GM12878 (cell line): ENCODE measurements around the gene UNC13D.
"Not testable (repeated sequence)": the region's sequence is repeated elsewhere in the genome, so short reads cannot be mapped to it uniquely, and the experiment has no call there.

Experiments used
- BMI1 ChIP-seq: fragments of 450-650 bp; IDR thresholded peaks from 2 replicates; pipeline ENCODE4 v1.6.1; 2016; ENCODE audit warnings: mild to moderate bottlenecking, moderate library complexity, borderline replicate concordance
- CBFB ChIP-seq: IDR thresholded peaks from 2 replicates; pipeline ENCODE4 v1.6.1; 2016; ENCODE audit warnings: antibody characterized with exemption, low read depth
- NFIC ChIP-seq: IDR thresholded peaks from 2 replicates; pipeline ENCODE4 v1.6.1; 2012; ENCODE audit warnings: low read depth, mild to moderate bottlenecking, inconsistent platforms, low read length, moderate library complexity
- RELB ChIP-seq: fragments of 450-650 bp; IDR thresholded peaks from 2 replicates; pipeline ENCODE4 v1.6.1; 2017; ENCODE audit warnings: low read depth, mild to moderate bottlenecking, moderate library complexity

DNA sequence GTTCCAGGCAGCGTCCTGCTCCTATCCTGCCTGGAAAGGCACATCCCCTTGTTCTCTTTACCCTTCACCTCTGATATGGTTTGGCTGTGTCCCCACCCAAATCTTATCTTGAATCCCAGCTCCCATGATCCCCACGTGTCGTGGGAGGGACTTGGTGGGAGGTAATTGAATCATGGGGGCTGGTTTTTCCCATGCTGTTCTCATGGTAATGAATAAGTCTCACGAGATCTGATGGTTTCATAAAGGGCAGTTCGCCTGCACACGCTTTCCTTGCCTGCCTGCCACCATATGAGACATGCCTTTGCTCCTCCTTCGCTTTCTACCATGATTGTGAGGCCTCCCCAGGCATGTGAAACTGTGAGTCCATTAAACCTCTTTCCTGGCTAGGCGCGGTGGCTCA, 41.7 kb upstream of the UNC13D start:
- TF ChIP-seq RELB, NFIC, CBFB, BMI1: not testable (repeated sequence)
